Fibroblast of the aortic adventitia (primary cell): ENCODE measurements around the gene PTGIS. TPM values are rescaled to one million over a fixed set of nuclear protein-coding genes. Genes with fewer than 3 reads are reported as not detected.

ENCODE experiments used
- DNase-seq: peaks from one replicate; pipeline ENCODE4 v3.0.0-alpha.2; 2010; ENCODE audit warnings: low read depth
- H3K4me3 ChIP-seq: 2 replicates; pipeline ENCODE4 v1.5.1; 2011; ENCODE audit warnings: low read depth, mild to moderate bottlenecking, control low read depth, low read length, moderate library complexity
- total RNA-seq: library from RNA; depleted of rRNA; stranded (reverse); fragments of >200 nt; gene quantifications from 2 replicates; pipeline ENCODE4 v1.2.3, GENCODE V29; 2012; ENCODE audit warnings: low replicate concordance
- TF ChIP-seq, protein P1 (sequence below): IDR thresholded peaks from 2 replicates; pipeline ENCODE4 v1.5.1; 2011; ENCODE audit warnings: mild to moderate bottlenecking, low read length, control low read depth, inconsistent platforms; ENCODE audit not compliant: insufficient read depth

Gene PTGIS
- total RNA-seq, 1 donor = 1,011 TPM

DNA sequence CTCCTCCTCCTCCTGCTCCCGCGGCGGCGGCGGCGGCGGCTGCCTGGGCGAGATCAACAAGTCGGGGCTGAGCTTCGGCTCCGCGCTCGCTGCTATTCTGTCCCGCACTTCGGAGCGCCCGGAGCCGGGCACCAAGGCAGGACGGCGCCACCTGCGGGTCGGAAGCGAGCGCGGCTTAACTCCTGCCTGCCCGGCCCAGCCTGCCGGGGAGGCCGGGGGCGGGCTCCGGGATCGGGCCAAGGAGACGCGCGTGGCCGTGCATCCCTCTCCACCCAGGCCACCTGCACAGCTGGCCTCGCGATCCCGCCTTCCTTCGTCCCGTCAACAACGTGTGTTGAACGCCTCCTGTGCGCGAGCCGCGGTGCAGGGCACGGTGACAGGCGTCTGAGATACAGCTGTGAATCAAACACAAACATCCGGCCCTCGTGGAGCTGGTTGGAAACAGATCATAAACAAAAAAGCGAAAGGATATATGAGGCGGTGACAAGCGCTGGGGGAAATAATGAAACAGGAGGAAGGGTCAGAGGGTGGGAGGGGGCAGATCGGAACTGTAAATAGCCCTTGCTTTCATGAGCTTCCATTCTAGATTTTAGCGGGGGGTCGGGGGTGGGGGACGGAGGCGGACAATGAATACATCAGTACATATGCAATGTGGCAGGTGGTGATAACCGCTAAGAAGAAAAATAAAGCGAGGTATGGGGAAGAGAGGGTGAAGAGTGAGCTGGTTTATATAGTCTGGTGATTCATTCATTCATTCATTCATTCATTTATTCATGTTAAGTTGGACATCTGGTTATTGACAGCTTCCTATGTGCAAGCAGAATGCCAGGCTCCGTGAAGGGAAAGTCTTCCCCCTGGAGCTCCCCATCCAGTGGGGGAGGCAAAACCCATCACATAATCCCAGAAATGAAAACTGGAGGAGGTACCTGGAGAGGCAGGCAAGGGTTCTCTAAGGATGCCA, 83.5 kb downstream of the PTGIS start:
- TF ChIP-seq, protein P1, sequence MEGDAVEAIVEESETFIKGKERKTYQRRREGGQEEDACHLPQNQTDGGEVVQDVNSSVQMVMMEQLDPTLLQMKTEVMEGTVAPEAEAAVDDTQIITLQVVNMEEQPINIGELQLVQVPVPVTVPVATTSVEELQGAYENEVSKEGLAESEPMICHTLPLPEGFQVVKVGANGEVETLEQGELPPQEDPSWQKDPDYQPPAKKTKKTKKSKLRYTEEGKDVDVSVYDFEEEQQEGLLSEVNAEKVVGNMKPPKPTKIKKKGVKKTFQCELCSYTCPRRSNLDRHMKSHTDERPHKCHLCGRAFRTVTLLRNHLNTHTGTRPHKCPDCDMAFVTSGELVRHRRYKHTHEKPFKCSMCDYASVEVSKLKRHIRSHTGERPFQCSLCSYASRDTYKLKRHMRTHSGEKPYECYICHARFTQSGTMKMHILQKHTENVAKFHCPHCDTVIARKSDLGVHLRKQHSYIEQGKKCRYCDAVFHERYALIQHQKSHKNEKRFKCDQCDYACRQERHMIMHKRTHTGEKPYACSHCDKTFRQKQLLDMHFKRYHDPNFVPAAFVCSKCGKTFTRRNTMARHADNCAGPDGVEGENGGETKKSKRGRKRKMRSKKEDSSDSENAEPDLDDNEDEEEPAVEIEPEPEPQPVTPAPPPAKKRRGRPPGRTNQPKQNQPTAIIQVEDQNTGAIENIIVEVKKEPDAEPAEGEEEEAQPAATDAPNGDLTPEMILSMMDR = peak; percentile 70
- H3K4me3 ChIP-seq = peak overlapping the region; percentile 56
- DNase-seq = peak; percentile 76

DNA sequence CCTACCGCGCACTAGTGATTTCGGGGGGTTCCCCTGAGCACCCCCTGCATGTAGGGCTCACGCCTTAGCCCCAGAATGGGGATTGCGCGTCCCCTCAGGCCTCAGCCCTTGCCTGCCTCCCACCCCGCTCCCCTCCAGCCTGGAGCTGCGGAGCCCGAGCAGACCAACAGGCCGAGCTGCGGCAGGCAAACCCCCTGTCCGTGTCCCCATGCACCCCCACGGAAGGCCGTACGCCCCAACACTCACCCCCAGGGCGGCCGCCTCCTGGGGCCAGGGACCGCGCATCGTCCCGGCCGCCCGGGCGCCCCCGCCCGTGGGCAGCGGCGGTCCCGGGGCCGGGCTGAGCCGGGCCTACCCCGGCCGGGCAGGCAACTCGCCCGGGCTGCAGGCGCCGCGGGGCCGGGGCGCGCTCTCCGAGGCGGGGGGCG, 84.2 kb downstream of the PTGIS start:
- peak overlapping the region; percentile 51 for H3K4me3 ChIP-seq
- TF ChIP-seq, protein P1 = no peak
- DNase-seq = no peak

DNA sequence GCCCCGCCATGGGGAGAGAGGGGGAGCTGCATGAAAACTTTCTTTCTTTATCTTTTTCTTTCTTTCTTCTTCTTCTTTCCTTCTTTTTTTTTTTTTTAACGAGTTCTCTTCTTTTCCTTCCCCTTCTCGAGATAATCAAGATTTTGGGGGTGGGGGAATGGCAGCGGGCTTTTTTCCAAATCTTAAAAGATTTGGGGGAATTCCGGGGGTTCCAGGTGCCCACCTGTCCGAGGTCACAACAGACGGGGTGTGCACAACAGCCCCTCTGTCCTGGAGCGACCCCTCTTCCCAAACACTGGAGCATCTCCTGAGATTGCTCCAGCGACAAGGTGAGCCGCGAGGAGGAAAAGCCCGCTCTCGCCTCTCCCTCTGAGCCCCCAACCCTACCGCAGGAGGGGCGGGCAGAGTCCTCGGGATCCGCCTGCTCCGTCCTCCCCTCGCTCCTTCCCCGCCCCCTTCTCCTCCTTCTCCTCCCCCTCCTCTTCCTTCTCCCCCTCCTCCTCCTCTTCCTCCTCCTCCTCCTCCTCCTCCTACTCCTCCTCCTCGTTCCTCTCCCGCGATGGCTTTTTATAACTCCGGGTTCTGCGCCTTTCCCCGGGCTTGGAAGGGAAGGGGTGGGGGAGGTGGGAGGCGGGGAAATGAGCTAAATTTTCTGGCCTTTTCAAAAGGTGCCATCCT, 84.8 kb downstream of the PTGIS start:
- no peak for DNase-seq
- TF ChIP-seq, protein P1 = no peak
- peak overlapping the region; percentile 51 for H3K4me3 ChIP-seq

DNA sequence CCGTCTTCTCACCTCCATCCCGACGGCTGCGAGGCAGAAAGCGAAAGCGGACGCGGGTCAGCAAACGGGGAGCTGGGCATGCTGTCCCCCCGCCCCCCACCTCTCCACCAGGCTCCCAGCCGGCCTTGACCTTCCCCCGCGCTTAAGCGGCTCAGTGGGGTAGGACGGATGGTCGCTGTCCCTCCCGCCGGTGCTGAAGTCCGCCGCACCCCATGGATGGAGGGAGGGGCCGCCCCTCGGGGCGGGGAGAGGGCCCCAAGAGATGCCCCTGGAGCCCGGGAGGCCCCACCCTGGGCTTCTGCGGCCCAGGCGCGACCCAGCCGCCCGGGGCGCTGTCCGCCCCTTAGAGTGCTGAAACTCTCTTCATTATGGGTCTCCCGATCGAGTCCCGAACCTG, 85.3 kb downstream of the PTGIS start, which contains the start of gene KCNB1:
Gene KCNB1, minus strand, starts transcription at position 48 of the 397 bp plus-strand sequence. CDS start 188 bp downstream, outside the sequence.
- DNase-seq = peak; percentile 58
- TF ChIP-seq, protein P1 = no peak
- H3K4me3 ChIP-seq = peak within 1 kb of the TSS; percentile 51

DNA sequence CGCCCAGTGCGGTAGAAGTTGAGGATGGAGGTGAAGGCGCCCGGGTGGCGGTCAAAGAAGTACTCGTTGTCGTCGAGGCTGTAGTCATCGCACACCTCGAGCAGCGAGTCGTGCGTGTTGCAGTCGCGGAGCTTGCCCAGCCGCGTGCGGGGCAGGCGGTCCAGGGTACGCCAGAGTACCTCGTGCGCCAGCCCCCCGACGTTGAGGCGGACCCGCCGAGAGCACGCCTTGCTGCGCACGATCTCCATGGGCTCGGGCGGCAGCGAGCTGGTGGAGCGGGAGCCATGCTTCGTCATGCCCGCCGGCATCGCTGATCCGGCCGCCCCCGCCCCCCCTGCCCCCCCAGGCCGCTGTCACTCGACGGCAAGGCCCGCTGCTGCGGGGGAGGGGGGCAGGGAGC, 85.8 kb downstream of the PTGIS start:
- no peak overlapping the region for H3K4me3 ChIP-seq
- no peak for DNase-seq
- TF ChIP-seq, protein P1 = no peak

DNA sequence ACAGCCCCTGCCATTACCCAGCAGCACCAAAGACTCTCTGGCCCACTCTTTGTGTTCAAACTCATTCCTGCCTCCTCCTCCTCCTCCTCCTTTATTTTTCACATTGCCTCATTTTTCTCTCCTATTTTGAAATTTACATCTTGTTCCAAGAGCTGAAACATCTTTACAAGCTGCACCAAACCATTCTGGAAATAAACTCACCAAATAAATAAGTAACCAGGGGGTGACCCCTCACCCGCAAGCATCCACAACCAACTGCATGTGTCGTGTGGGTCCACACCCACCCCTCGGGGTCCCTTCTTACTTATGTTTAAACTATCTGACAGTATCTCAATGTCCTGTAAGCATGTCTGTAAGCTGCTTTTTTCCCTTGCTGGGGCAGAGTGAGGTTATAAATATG, 86.8 kb downstream of the PTGIS start:
- TF ChIP-seq, protein P1 = no peak
- no peak for DNase-seq
- no peak overlapping the region for H3K4me3 ChIP-seq
